Loucy (cell line): Measurements from ENCODE around the gene LRRN2.

Experiments
- H2AFZ ChIP-seq: fragments of 200-600 bp; sonication (generic); 2 replicates; pipeline ENCODE4 v1.6.0; 2016; ENCODE audit warnings: antibody characterized with exemption, mild to moderate bottlenecking, low read length, moderate library complexity
- H3F3A ChIP-seq: fragments of 200-600 bp; 2 replicates; pipeline ENCODE4 v1.6.0; 2016; ENCODE audit warnings: antibody characterized with exemption, low read depth, mild to moderate bottlenecking
- H3K27me3 ChIP-seq: fragments of 200-600 bp; sonication (generic); 2 replicates; pipeline ENCODE4 v1.6.1; 2014; ENCODE audit warnings: low read length, mild to moderate bottlenecking; ENCODE audit not compliant: insufficient read depth, poor library complexity, severe bottlenecking
- H3K36me3 ChIP-seq: fragments of 200-600 bp; sonication (generic); 2 replicates; pipeline ENCODE4 v1.6.1; 2016; ENCODE audit warnings: low read length; ENCODE audit not compliant: insufficient read depth
- H3K4me1 ChIP-seq: fragments of 200-600 bp; sonication (generic); 2 replicates; pipeline ENCODE4 v1.5.1; 2014; ENCODE audit warnings: low read length, mild to moderate bottlenecking; ENCODE audit not compliant: insufficient read depth, poor library complexity, severe bottlenecking
- H3K4me2 ChIP-seq: fragments of 200-600 bp; sonication (generic); 2 replicates; pipeline ENCODE4 v1.6.0; 2014; ENCODE audit warnings: antibody characterized with exemption, low read length, low read depth, mild to moderate bottlenecking; ENCODE audit not compliant: poor library complexity, severe bottlenecking
- H3K4me3 ChIP-seq: fragments of 200-600 bp; sonication (generic); 2 replicates; pipeline ENCODE4 v1.5.1; 2014; ENCODE audit warnings: low read length, mild to moderate bottlenecking, mixed read lengths; ENCODE audit not compliant: poor library complexity, severe bottlenecking
- H3K79me2 ChIP-seq: fragments of 200-600 bp; sonication (generic); 2 replicates; pipeline ENCODE4 v1.6.1; 2014; ENCODE audit warnings: low read length; ENCODE audit not compliant: insufficient read depth
- H3K9ac ChIP-seq: fragments of 200-600 bp; sonication (generic); 2 replicates; pipeline ENCODE4 v1.6.0; 2014; ENCODE audit warnings: mild to moderate bottlenecking, low read depth, low read length, moderate library complexity; ENCODE audit not compliant: poor library complexity, severe bottlenecking
- H3K9me2 ChIP-seq: fragments of 200-600 bp; sonication (generic); replicated peaks from 2 replicates; pipeline ENCODE4 v1.6.1; 2016; ENCODE audit warnings: low read depth, low read length, mixed read lengths
- H3K9me3 ChIP-seq: fragments of 200-600 bp; sonication (generic); 2 replicates; pipeline ENCODE4 v1.6.1; 2014; ENCODE audit warnings: mild to moderate bottlenecking, antibody characterized with exemption, low read length, low read depth; ENCODE audit not compliant: insufficient read depth
- H4K20me1 ChIP-seq: fragments of 200-600 bp; sonication (generic); 2 replicates; pipeline ENCODE4 v1.6.0; 2014; ENCODE audit warnings: antibody characterized with exemption, low read length, mild to moderate bottlenecking; ENCODE audit not compliant: insufficient read depth, poor library complexity, severe bottlenecking
- CTCF ChIP-seq: fragments of 200-600 bp; sonication (generic); conservative IDR thresholded peaks from 2 replicates; pipeline ENCODE4 v1.5.1; 2014; ENCODE audit warnings: mild to moderate bottlenecking, antibody characterized with exemption, low read length
- EZH2phosphoT487 ChIP-seq: fragments of 200-600 bp; IDR thresholded peaks from 2 replicates; pipeline ENCODE4 v1.6.1; 2018; ENCODE audit warnings: antibody characterized with exemption, mild to moderate bottlenecking, moderate library complexity, borderline replicate concordance

LRRN2 gene

GRCh38 chr1:204575221-204576190 is 110.0 kb downstream of the LRRN2 start:
- no peak for TF ChIP-seq EZH2phosphoT487
- TF ChIP-seq CTCF, result no peak
- H3K4me1 ChIP-seq, result no peaks in the 10 kb centered on the region
- no peak overlapping the region for H3K9ac ChIP-seq
- no peak overlapping the region for H2AFZ ChIP-seq
- no peaks in the 10 kb centered on the region for H3K9me3 ChIP-seq
- no peaks in the 10 kb centered on the region for H4K20me1 ChIP-seq
- no peaks in the 10 kb centered on the region for H3K27me3 ChIP-seq
- H3K79me2 ChIP-seq, result no peaks in the 10 kb centered on the region
- no peak overlapping the region for H3K4me3 ChIP-seq
- H3K9me2 ChIP-seq, result no peaks in the 10 kb centered on the region
- no peaks in the 10 kb centered on the region for H3F3A ChIP-seq
- no peaks in the 10 kb centered on the region for H3K36me3 ChIP-seq
- no peak overlapping the region for H3K4me2 ChIP-seq

DNA sequence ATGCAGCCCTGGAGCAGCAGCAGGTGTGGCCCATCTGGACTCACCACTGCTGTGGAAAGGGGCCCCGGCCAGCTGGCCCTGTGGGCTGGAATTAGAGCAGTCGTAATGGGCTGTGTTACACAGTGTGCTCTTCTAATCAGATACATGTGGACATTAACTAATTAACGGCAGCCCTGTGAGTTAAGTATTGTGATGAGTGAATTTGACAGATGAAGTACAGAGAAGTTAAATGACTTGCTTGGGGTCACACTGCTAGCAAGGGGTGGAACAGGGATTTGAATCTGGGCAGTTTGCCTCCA is 110.7 kb downstream of the LRRN2 start:
- Histone ChIP-seq H3K4me1 (no peaks in the 10 kb centered on the region), H3K36me3 (no peaks in the 10 kb centered on the region), H3K9me3 (no peaks in the 10 kb centered on the region), H2AFZ (no peak overlapping the region), H3K9me2 (no peaks in the 10 kb centered on the region), H3K4me2 (no peak overlapping the region), H3K9ac (no peak overlapping the region), H3K4me3 (no peak overlapping the region), H3K79me2 (no peaks in the 10 kb centered on the region), H3K27me3 (no peaks in the 10 kb centered on the region), H4K20me1 (no peaks in the 10 kb centered on the region), H3F3A (no peaks in the 10 kb centered on the region)
- TF ChIP-seq EZH2phosphoT487, result no peak
- TF ChIP-seq CTCF, result no peak

GRCh38 chr1:204574016-204574864 is 111.3 kb downstream of the LRRN2 start:
- Histone ChIP-seq H3K9me3 (no peaks in the 10 kb centered on the region), H2AFZ (no peak overlapping the region), H3K27me3 (no peaks in the 10 kb centered on the region), H3F3A (no peaks in the 10 kb centered on the region), H3K4me1 (no peaks in the 10 kb centered on the region), H3K9ac (no peak overlapping the region), H3K79me2 (no peaks in the 10 kb centered on the region), H3K4me2 (no peak overlapping the region), H3K4me3 (no peak overlapping the region), H3K9me2 (no peaks in the 10 kb centered on the region), H4K20me1 (no peaks in the 10 kb centered on the region), H3K36me3 (no peaks in the 10 kb centered on the region)
- TF ChIP-seq EZH2phosphoT487 (no peak), CTCF (no peak)
